ENCODE results near the gene LGALS14.
"Not testable (repeated sequence)": the region's sequence is repeated elsewhere in the genome, so short reads cannot be mapped to it uniquely, and the experiment has no call there.

LGALS14 gene

GRCh38 chr19:39695759-39696158 lies 8.5 kb upstream of the LGALS14 start:
- no peak for DNase-seq (ENCODE audit: low read depth)

GRCh38 chr19:39696387-39696786 lies 7.9 kb upstream of the LGALS14 start:
- no peak for DNase-seq (ENCODE audit: low read depth)

- DNase-seq (ENCODE audit: low read depth): no peak
Observed at GRCh38 chr19:39698535-39698934, 5.7 kb upstream of the LGALS14 start.

GRCh38 chr19:39701291-39701690 lies 3.0 kb upstream of the LGALS14 start:
- DNase-seq (ENCODE audit: low read depth): no peak

- DNase-seq (ENCODE audit: low read depth): no peak
Observed at GRCh38 chr19:39705578-39706188, 1.4 kb downstream of the LGALS14 start.

- no peak for DNase-seq (ENCODE audit: low read depth)
Observed at GRCh38 chr19:39708594-39708993, 4.3 kb downstream of the LGALS14 start.

- DNase-seq (ENCODE audit: low read depth): no peak
Observed at GRCh38 chr19:39709026-39709872, 5.0 kb downstream of the LGALS14 start.

- DNase-seq (ENCODE audit: low read depth): no peak
Observed at GRCh38 chr19:39710333-39710890, 6.1 kb downstream of the LGALS14 start.

- DNase-seq (ENCODE audit: low read depth): not testable (repeated sequence)
Observed at GRCh38 chr19:39720144-39720543, 15.9 kb downstream of the LGALS14 start.

- DNase-seq (ENCODE audit: low read depth): no peak
Observed at GRCh38 chr19:39725995-39726394, 21.7 kb downstream of the LGALS14 start.

GRCh38 chr19:39727070-39727800 lies 23.0 kb downstream of the LGALS14 start:
- DNase-seq (ENCODE audit: low read depth): no peak

GRCh38 chr19:39728040-39728439 lies 23.8 kb downstream of the LGALS14 start:
- DNase-seq (ENCODE audit: low read depth): no peak

- no peak for DNase-seq (ENCODE audit: low read depth)
Observed at GRCh38 chr19:39729594-39729993, 25.3 kb downstream of the LGALS14 start.

- DNase-seq (ENCODE audit: low read depth): no peak
Observed at GRCh38 chr19:39731685-39732084, 27.4 kb downstream of the LGALS14 start.

- DNase-seq (ENCODE audit: low read depth): no peak
Observed at GRCh38 chr19:39733841-39734240, 29.6 kb downstream of the LGALS14 start.

- no peak for DNase-seq (ENCODE audit: low read depth)
Observed at GRCh38 chr19:39735688-39736087, 31.4 kb downstream of the LGALS14 start.

GRCh38 chr19:39736088-39736487 lies 31.8 kb downstream of the LGALS14 start:
- DNase-seq (ENCODE audit: low read depth): no peak

GRCh38 chr19:39737351-39737750 lies 33.1 kb downstream of the LGALS14 start:
- DNase-seq (ENCODE audit: low read depth): no peak

GRCh38 chr19:39737891-39738290 lies 33.6 kb downstream of the LGALS14 start, which contains the start of gene CLC:
Gene CLC, minus strand, starts transcription at chr19:39738029. Its CDS starts 77 bp downstream, at chr19:39737952.
- no peak for DNase-seq (ENCODE audit: low read depth)

GRCh38 chr19:39738814-39739213 lies 34.5 kb downstream of the LGALS14 start:
- DNase-seq (ENCODE audit: low read depth): no peak

- no peak for DNase-seq (ENCODE audit: low read depth)
Observed at GRCh38 chr19:39740395-39740794, 36.1 kb downstream of the LGALS14 start.

GRCh38 chr19:39745643-39746042 lies 41.4 kb downstream of the LGALS14 start:
- DNase-seq (ENCODE audit: low read depth): no peak

Data from non-pigmented ciliary epithelial cell (primary cell).